GM12878 (cell line): ENCODE data around the gene DPM2.

Experiments used
- CTCF ChIP-seq, 3 experiments: IDR thresholded peaks in 2 of 3; conservative IDR thresholded peaks in 1 of 3; 2 replicates each; pipeline ENCODE4 v1.5.1; 2011; ENCODE audit warnings: low read depth in 3 of 3, low read length in 3 of 3, mild to moderate bottlenecking in 3 of 3, control low read depth in 2 of 3, moderate library complexity in 2 of 3, inconsistent platforms in 1 of 3, mixed read lengths in 1 of 3; ENCODE audit not compliant: control insufficient read depth in 2 of 3, insufficient read depth in 1 of 3; ENCODE audit errors: extremely low read depth in 1 of 3
- EZH2 ChIP-seq: IDR thresholded peaks from 2 replicates; pipeline ENCODE4 v1.6.1; 2012; ENCODE audit warnings: low read depth, mild to moderate bottlenecking, control low read depth, inconsistent platforms, low read length, borderline replicate concordance; ENCODE audit not compliant: control insufficient read depth
- JUNB ChIP-seq: IDR thresholded peaks from 2 replicates; pipeline ENCODE4 v1.6.1; 2016; ENCODE audit warnings: antibody characterized with exemption, mild to moderate bottlenecking
- MTA3 ChIP-seq: IDR thresholded peaks from 2 replicates; pipeline ENCODE4 v1.6.1; 2012; ENCODE audit warnings: low read length, inconsistent platforms, borderline replicate concordance
- NRF1 ChIP-seq: conservative IDR thresholded peaks from 2 replicates; pipeline ENCODE4 v1.6.1; 2011; ENCODE audit warnings: mild to moderate bottlenecking, low read depth, low read length, improper control_type of control experiment
- POLR2A ChIP-seq: IDR thresholded peaks from 2 replicates; pipeline ENCODE4 v1.6.1; 2011; ENCODE audit warnings: low read depth, mild to moderate bottlenecking, low read length
- POLR2AphosphoS5 ChIP-seq: IDR thresholded peaks from 2 replicates; pipeline ENCODE4 v1.6.1; 2011; ENCODE audit warnings: mild to moderate bottlenecking, low read length, inconsistent platforms
- RAD21 ChIP-seq: IDR thresholded peaks from 2 replicates; pipeline ENCODE4 v1.6.1; 2011; ENCODE audit warnings: mild to moderate bottlenecking, low read depth, low read length, moderate library complexity; ENCODE audit not compliant: insufficient read depth
- SIN3A ChIP-seq: IDR thresholded peaks from 2 replicates; pipeline ENCODE4 v1.6.1; 2012; ENCODE audit warnings: low read depth, low read length, improper control_type of control experiment

GRCh38 chr9:127982912-127983311 is 45.3 kb upstream of the DPM2 start:
- TF ChIP-seq RAD21 (no peak), CTCF (IDR thresholded peaks at IDR 0.05 in 2 of 3, conservative IDR thresholded peaks at IDR 0.05 in 1 of 3; ENCODE audit: control insufficient read depth in 2 of 3, extremely low read depth in 1 of 3, insufficient read depth in 1 of 3, low read depth in 3 of 3, low read length in 3 of 3) (no peak), NRF1 (no peak), MTA3 (no peak), JUNB (no peak), SIN3A (no peak), POLR2A (no peak), POLR2AphosphoS5 (no peak), EZH2 (no peak)
